NCI-H82 (cell line): Measurements from ENCODE around the gene CLBA1.

Source experiments
- DNase-seq: peaks from one replicate; lab custom pipeline; 2025; lab: John Stamatoyannopoulos, UW

Gene CLBA1

GRCh38 chr14:104980611-104981531 is 4.7 kb upstream of the CLBA1 start:
- DNase-seq: no peak

- no peak for DNase-seq
Measured at GRCh38 chr14:104981699-104982541, 3.7 kb upstream of the CLBA1 start.

- DNase-seq: no peak
Measured at GRCh38 chr14:104982548-104983230, 2.9 kb upstream of the CLBA1 start.

- DNase-seq: no peak
Measured at GRCh38 chr14:104983231-104983721, 2.3 kb upstream of the CLBA1 start.

DNA sequence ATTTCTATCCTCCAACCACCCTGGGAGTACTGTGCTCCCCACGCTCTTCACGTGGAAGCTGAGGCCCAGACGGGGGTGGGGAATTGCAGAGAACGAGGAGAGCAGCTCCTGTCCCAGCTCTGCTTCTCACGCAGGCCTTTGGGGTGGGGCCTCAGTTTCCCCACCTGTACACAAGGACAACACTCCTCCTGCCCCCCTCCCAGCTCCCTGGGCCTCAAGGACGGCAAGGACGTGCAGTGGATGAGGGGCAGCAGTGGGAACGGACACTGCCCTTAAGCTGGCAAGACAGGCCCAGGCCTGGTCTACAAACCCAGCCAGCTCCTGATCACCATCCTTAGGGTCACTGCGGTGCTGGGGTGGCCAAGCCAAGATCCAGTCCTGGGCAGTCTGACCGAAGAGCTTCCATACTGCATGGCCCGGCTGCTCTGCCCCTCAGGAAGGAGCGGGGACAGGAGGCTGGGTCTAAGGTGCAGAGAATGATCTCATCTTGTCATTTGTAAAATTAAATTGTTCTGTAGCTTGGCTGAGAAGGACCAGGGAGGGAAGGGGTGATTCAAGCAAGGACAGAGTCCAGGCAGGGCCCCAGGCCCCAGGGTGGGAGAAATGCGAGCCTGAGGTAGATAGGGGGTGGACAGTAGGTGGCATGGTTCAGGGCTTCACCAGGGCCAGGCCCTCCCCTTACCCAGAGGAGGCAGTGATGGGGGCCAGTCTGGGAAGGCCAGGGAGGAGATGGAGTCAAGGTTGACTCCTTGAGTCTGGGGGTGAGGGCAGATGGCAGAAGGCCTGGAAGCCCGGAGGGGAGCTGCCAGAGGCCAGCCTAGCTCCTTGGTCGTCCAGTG is 1.3 kb upstream of the CLBA1 start:
- DNase-seq: no peak

GRCh38 chr14:104986487-104987164 is 1.0 kb downstream of the CLBA1 start:
- no peak for DNase-seq

- DNase-seq: no peak
Measured at GRCh38 chr14:104989236-104989950, 3.8 kb downstream of the CLBA1 start.

- DNase-seq: no peak
Measured at GRCh38 chr14:104989951-104990303, 4.3 kb downstream of the CLBA1 start.

GRCh38 chr14:104991896-104992230 is 6.3 kb downstream of the CLBA1 start:
- no peak for DNase-seq

- DNase-seq: no peak
Measured at GRCh38 chr14:104992501-104992900, 6.9 kb downstream of the CLBA1 start.

- DNase-seq: peak; percentile 45
Measured at GRCh38 chr14:104993306-104993705, 7.7 kb downstream of the CLBA1 start.

GRCh38 chr14:104993808-104994591 is 8.4 kb downstream of the CLBA1 start:
- no peak for DNase-seq

- no peak for DNase-seq
Measured at GRCh38 chr14:104994978-104995377, 9.4 kb downstream of the CLBA1 start.

DNA sequence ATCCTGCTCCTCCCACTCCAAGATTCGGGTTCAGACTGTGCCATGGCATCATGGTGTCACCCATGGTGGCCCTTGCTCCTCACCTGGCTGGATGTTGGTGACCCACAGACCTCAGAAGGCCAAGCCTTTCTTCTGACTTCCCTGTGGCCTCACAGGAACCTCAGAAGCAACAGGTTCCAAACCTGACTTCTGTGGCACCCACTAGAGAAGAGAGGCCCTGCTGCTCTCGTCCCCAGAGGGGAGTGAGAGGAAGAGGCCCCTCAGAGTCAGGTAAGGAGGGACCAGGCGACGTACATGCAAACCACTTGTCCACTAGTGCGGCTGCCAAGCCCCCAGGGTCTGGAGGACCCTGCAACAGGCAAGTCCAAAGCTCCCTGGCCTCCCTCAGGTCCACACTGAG is 10.4 kb downstream of the CLBA1 start:
- no peak for DNase-seq

- no peak for DNase-seq
Measured at GRCh38 chr14:104996483-104996882, 10.9 kb downstream of the CLBA1 start.

DNA sequence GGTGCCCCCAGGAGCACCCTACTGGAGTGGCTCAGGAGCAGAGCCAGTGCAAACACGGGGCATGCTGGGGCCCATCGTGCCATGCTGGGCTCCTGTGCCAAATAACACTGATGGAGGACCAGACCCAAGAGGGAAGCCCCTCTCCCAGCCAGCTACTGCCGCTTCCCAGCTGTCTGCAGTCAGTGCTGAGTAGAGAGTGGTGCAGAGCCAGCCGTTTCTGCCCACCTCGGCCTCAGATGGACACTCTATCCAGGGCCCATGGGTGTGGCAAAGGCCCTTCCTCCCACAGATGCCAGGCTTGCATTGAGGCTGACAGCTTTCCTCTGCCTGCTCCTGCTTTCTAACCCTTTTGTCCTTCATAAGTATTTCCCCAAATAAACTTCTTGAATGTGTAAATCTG is 13.2 kb downstream of the CLBA1 start:
- no peak for DNase-seq

GRCh38 chr14:104999361-104999760 is 13.8 kb downstream of the CLBA1 start:
- no peak for DNase-seq

DNA sequence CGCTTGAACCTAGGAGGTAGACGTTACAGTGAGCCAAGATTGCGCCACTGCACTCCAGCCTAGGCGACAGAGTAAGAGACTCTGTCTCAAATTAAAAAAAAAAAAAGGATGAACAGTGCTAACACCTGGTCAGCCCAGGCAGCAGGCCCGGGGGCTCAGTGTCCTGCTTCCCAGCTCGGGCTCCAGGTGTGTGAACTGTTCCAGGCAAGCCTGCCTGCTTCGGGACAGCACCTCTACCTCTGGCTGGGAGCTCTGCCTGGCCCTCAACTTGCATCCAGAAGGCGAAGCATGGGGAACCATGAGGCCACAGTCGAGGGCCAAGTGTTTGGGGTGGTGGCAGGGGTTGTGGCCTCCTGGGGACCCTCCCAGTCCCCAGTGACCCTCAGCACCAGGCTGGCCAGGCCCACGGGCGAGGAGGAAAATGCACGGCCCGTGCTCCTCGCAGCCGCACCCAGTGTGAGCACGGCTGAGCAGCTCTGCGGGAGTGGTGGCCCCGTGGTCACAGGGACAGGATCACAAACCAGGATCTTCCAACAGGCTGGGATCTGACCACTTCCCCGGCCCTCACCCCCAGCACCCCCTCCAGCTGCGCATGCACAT is 19.8 kb downstream of the CLBA1 start:
- no peak for DNase-seq
